Prostate gland (tissue), 2 donors: ENCODE results near the gene ST14. TPM values are rescaled to one million over a fixed set of nuclear protein-coding genes. Genes with fewer than 3 reads are reported as not detected.

Experiments
- DNase-seq: peaks from one replicate; pipeline ENCODE4 v3.0.0-alpha.2; 2019; ENCODE audit warnings: low spot score
- H3K27ac ChIP-seq, 2 donors: fragments of 200-600 bp; sonication (generic); 2 replicates each; pipeline ENCODE4 v1.5.1; 2017 to 2019
- H3K27me3 ChIP-seq: fragments of 200-600 bp; sonication (generic); replicated peaks from 2 replicates; pipeline ENCODE4 v1.5.1; 2019; ENCODE audit not compliant: insufficient read depth
- H3K36me3 ChIP-seq, 2 donors: fragments of 200-600 bp; sonication (generic); 1 replicate in 1 of 2; 2 replicates in 1 of 2; pipeline versions ENCODE4 v1.5.1 to v1.8.1; 2017 to 2019
- H3K4me1 ChIP-seq: fragments of 200-600 bp; sonication (generic); replicated peaks from 2 replicates; pipeline ENCODE4 v1.5.1; 2019
- H3K4me3 ChIP-seq, 2 donors: fragments of 200-600 bp; sonication (generic); 2 replicates each; pipeline ENCODE4 v1.5.1; 2017 to 2019
- H3K9me3 ChIP-seq: fragments of 200-600 bp; sonication (generic); 2 replicates; pipeline ENCODE4 v1.5.1; 2017
- POLR2A ChIP-seq: fragments of 450-650 bp; IDR thresholded peaks from one replicate; pipeline ENCODE4 v1.6.1; 2016; ENCODE audit warnings: antibody characterized with exemption, mild to moderate bottlenecking
- POLR2AphosphoS5 ChIP-seq: sonication (generic); formaldehyde crosslinking; IDR thresholded peaks from one replicate; pipeline ENCODE4 v1.6.1; 2017; ENCODE audit warnings: antibody characterized with exemption
- WGBS: methylation state at CpG from one replicate; pipeline ENCODE4 v1.1.5; 2018; 5-methylcytosine and 5-hydroxymethylcytosine counted together
- intact Hi-C: fragments of 100-400 bp; cut with DNase I; formaldehyde crosslinking; loops from one replicate; pipeline ENCODE4 v1.14.2; 2022
- total RNA-seq, 2 donors: library from RNA; depleted of rRNA; stranded (reverse); fragments of >200 nt; gene quantifications; one replicate each; pipeline ENCODE4 v1.1.0, GENCODE V29; 2016
- TF ChIP-seq, protein P1 (sequence below), 4 experiments: fragments of 200-600 bp in 2 of 4; fragments of 450-650 bp in 2 of 4; sonication (generic) in 2 of 4; IDR thresholded peaks; 1 replicate in 3 of 4; 2 replicates in 1 of 4; pipeline ENCODE4 v1.5.1; 2016 to 2019; ENCODE audit warnings: antibody characterized with exemption in 4 of 4, mild to moderate bottlenecking in 2 of 4, moderate library complexity in 2 of 4

Gene ST14
- total RNA-seq, 2 donors from 2014 or later: 39.8 to 114 TPM

DNA sequence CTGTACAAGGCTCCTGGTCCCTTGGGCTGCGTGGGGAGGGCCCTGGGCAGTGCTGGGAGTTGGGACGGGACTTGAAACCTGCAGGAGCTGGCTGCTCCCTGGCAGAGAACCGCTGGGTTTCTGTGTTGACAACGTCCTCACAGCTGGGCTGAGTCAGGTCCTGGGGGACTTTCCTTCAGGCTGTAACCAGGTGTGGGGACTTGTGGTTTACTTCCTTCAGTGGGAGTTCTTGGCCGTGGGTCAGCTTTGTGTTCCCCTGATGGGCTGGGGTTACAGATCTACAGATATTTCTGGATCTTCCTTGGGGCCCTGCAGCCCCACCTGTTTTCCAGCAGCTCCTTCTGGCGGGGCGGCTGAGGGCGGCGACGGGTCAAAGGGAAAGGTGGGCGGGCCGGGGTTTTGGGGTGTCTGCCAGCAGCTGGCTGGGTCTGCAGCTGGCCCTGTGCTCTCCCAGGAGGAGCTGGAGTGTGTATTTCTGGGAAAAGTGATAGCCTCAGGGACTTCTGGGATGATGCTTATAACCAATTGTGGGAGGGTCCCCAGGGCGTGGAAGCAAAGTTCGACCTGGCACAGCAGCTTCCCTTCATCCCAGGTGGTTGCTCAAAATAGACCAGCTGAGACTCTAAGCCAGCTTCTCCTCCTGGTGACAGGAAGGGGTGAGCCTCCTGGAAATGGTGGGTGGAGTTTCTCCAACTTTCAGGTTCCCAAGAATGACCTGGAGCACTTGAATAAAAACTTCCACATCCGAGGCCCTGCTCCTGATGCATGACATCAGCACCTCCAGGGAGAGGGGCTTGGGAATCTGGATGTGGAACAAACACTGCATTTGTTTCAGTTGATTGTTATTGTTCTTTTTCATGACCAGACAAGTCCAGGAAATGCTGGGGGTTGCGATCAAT, 19.1 kb downstream of the ST14 start:
- Histone ChIP-seq H3K27me3 (no peaks in the 10 kb centered on the region), H3K4me1 (peaks cover 12% of the 10 kb centered on the region), H3K4me3 (no peak overlapping the region), H3K9me3 (no peaks in the 10 kb centered on the region), H3K36me3 (no peaks in the 10 kb centered on the region), H3K27ac (no peak overlapping the region)
- intact Hi-C loops: no loop called here
- DNase-seq: no peak
- WGBS: 41% methylated on average over 16 of the region's 16 CpGs
- TF ChIP-seq POLR2A: no peak
- TF ChIP-seq, protein P1, sequence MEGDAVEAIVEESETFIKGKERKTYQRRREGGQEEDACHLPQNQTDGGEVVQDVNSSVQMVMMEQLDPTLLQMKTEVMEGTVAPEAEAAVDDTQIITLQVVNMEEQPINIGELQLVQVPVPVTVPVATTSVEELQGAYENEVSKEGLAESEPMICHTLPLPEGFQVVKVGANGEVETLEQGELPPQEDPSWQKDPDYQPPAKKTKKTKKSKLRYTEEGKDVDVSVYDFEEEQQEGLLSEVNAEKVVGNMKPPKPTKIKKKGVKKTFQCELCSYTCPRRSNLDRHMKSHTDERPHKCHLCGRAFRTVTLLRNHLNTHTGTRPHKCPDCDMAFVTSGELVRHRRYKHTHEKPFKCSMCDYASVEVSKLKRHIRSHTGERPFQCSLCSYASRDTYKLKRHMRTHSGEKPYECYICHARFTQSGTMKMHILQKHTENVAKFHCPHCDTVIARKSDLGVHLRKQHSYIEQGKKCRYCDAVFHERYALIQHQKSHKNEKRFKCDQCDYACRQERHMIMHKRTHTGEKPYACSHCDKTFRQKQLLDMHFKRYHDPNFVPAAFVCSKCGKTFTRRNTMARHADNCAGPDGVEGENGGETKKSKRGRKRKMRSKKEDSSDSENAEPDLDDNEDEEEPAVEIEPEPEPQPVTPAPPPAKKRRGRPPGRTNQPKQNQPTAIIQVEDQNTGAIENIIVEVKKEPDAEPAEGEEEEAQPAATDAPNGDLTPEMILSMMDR (IDR thresholded peaks at IDR 0.05): no peak
- no peak for TF ChIP-seq POLR2AphosphoS5

DNA sequence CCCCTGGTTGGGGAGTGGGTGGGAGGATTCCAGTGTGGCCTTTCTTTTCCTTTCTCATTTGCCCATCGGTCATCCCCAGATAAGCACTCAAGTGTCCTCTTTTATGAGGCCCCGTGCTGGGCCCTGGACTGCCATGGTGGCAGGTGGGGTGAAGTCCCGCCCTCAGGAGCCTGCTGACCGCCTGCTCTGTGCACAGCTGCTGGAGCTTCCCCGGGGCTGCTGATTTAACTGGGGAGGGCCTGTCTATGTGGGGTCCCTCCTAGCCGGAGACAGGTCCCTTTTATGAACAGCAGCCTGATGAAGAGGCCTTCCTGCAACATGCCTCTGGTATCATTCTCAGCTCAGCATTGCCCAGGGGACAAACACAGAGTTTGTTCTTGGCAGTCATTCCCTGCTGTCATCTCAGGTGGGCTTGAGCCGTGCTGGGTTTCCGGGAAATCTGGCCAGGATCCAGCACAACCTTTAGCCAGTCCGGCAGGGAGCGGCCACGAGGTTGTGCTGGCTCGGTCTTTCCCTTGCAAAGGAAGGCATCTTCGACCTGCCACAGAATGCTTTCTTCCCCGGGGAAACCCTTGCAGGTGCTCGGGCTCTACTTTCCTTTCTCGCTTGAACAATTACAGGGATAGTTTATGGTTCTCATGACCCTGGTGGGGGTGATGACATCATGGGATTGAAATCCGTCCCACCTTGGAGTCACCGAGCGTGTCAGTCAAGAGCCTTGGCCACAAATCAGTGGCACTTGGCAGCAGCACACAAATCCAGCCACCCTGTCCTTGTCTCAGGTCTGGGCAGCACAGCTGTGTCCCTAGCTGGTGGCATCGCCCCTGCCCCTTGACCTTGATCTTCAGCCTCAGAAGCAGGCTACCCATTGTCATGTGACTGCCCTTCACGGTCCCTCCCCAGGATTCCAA, 20.1 kb downstream of the ST14 start:
- Histone ChIP-seq H3K36me3 (no peaks in the 10 kb centered on the region), H3K9me3 (no peaks in the 10 kb centered on the region), H3K4me1 (peaks cover 12% of the 10 kb centered on the region), H3K27ac (no peak overlapping the region), H3K4me3 (no peak overlapping the region), H3K27me3 (no peaks in the 10 kb centered on the region)
- WGBS: 70% methylated on average over 21 of the region's 21 CpGs
- no peak for DNase-seq
- intact Hi-C loops: no loop called here
- TF ChIP-seq POLR2A: no peak
- TF ChIP-seq, protein P1 (IDR thresholded peaks at IDR 0.05): no peak
- TF ChIP-seq POLR2AphosphoS5: no peak

DNA sequence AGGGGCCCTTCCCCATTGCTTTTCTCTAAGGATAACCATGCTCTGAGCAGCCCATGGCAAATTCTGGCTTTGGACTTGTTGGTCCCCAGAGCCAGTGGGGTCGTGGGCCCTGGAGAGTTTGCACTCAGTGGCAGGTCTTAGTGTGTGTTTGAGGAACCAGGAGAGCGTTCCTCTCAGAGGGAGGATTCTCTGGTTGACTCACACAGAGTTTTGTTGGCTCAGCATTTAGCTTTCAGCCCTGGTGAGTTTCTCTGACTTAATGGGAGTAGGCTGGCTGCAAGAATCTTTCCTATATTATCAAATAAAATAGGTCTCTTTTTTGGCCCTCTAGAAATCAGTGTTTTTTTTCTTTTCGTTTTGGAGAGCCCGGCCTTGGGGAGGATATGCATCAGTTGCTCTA, 20.9 kb downstream of the ST14 start:
- no peak overlapping the region for H3K4me3 ChIP-seq
- H3K27me3 ChIP-seq: no peaks in the 10 kb centered on the region
- H3K9me3 ChIP-seq: no peaks in the 10 kb centered on the region
- no peaks in the 10 kb centered on the region for H3K36me3 ChIP-seq
- DNase-seq: no peak
- 56% methylated on average over 4 of the region's 4 CpGs for WGBS
- no peak overlapping the region for H3K27ac ChIP-seq
- no peak for TF ChIP-seq POLR2AphosphoS5
- TF ChIP-seq, protein P1 (IDR thresholded peaks at IDR 0.05): no peak
- TF ChIP-seq POLR2A: no peak
- intact Hi-C loops: no loop called here
- peaks cover 12% of the 10 kb centered on the region for H3K4me1 ChIP-seq

DNA sequence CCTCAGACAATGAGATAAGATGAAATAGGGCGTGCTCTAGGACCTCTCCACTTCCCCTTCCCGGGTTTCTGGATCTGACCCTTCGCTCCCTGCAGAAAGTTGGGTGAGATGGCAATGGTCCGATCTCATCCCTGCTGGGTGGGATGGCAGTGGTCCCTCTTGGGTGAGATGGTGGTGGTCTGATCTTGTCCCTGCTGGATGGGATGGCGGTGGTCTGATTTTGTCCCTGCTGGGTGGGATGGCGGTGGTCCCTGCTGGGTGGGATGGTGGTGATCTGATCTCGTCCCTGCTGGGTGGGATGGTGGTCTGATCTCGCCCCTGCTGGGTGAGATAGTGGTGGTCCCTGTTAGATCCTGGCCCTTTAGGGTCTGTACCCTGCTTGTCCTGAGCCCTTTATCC, 21.3 kb downstream of the ST14 start:
- no peak for TF ChIP-seq POLR2AphosphoS5
- TF ChIP-seq, protein P1 (IDR thresholded peaks at IDR 0.05): no peak
- no peak for TF ChIP-seq POLR2A
- no peak for DNase-seq
- intact Hi-C loops: no loop called here
- Histone ChIP-seq H3K36me3 (no peaks in the 10 kb centered on the region), H3K4me3 (no peak overlapping the region), H3K4me1 (peaks cover 12% of the 10 kb centered on the region), H3K9me3 (no peaks in the 10 kb centered on the region), H3K27me3 (no peaks in the 10 kb centered on the region), H3K27ac (peak overlapping the region; percentile 23 to 65)
- WGBS: 77% methylated on average over 8 of the region's 8 CpGs
